GM12864 (cell line): ENCODE measurements around the gene MPG.

ENCODE experiments used
- DNase-seq: peaks from one replicate; pipeline ENCODE4 v3.0.0-alpha.2; 2011; ENCODE audit warnings: low read depth
- H3K4me3 ChIP-seq: 2 replicates; pipeline ENCODE4 v1.5.1; 2011; ENCODE audit warnings: mild to moderate bottlenecking, low read depth, low read length, control low read depth
- CTCF ChIP-seq: IDR thresholded peaks from 2 replicates; pipeline ENCODE4 v1.5.1; 2011; ENCODE audit warnings: low read depth, mild to moderate bottlenecking, moderate library complexity, low read length, control low read depth, inconsistent platforms; ENCODE audit errors: missing control alignments

The MPG gene

GRCh38 chr16:83060-83603 lies 5.1 kb downstream of the MPG start:
- H3K4me3 ChIP-seq = no peak overlapping the region
- DNase-seq = no peak
- no peak for TF ChIP-seq CTCF

GRCh38 chr16:83781-84615 lies 6.0 kb downstream of the MPG start:
- DNase-seq = no peak
- no peak for TF ChIP-seq CTCF

GRCh38 chr16:84718-85406 lies 6.8 kb downstream of the MPG start:
- no peak overlapping the region for H3K4me3 ChIP-seq
- peak; percentile 24 for DNase-seq
- no peak for TF ChIP-seq CTCF

More at GRCh38 chr16:83781-84615, 6.0 kb downstream of the MPG start:
- H3K4me3 ChIP-seq = no peak overlapping the region

GRCh38 chr16:85407-85782 lies 7.4 kb downstream of the MPG start:
- DNase-seq = no peak
- H3K4me3 ChIP-seq = no peak overlapping the region
- no peak for TF ChIP-seq CTCF

GRCh38 chr16:85865-86264 lies 7.8 kb downstream of the MPG start:
- TF ChIP-seq CTCF = no peak
- H3K4me3 ChIP-seq = no peak overlapping the region
- no peak for DNase-seq

GRCh38 chr16:86483-86952 lies 8.5 kb downstream of the MPG start:
- DNase-seq = no peak
- no peak for TF ChIP-seq CTCF
- no peak overlapping the region for H3K4me3 ChIP-seq
